Measurements from ENCODE around the gene JDP2.
A peak's percentile ranks its signal among the peaks of the same experiment; 100 is the strongest.

JDP2 gene

DNA sequence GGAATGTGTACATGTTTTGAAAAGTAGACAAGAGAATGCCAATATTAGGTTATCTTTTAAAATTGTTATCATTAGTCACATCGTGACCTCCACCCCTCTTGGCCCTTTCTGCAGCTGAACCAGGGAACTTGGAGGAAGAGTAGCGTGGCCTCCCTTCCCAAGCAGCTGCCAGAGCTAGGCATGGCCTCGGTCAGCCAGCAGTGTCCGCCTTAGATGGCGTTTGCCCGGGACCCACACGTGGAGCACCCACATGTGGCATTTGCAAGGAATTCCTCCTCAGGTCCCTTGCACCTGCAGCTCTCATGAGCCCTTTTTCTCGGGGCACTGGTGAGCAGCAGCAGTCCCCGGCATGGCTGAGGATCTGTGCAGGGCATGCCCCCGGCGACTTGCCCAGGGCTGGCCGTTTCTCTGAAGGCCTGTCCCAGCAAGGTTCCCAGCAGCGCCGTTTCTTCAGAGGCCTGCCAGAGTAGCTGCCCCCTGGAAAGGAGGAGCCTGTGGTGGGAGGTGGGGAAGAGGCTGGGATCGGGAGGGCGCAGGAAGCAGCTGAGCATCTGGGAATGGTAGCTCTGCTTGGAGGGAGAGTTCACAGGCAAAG lies 10.8 kb downstream of the JDP2 start:
- DNase-seq = no peak

DNA sequence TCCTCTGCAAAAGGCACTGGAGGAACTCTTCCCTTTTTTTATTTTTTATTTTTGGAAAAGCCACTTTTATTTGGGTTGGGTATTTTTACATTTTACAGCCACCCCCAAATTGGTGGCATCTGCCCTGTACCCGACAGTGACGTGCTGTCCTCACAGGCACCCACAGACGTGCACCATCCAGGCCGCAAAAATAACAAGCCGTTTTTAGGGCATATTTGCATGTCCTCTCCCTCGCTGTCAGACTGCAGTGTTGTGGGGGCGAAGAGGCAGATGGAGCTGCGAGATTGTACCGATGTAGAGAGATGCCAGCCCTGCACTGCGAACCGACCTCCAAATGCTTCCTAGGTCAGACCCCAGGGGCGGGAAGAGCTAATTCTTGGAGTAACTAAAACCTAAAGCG lies 12.2 kb downstream of the JDP2 start:
- DNase-seq = no peak

DNA sequence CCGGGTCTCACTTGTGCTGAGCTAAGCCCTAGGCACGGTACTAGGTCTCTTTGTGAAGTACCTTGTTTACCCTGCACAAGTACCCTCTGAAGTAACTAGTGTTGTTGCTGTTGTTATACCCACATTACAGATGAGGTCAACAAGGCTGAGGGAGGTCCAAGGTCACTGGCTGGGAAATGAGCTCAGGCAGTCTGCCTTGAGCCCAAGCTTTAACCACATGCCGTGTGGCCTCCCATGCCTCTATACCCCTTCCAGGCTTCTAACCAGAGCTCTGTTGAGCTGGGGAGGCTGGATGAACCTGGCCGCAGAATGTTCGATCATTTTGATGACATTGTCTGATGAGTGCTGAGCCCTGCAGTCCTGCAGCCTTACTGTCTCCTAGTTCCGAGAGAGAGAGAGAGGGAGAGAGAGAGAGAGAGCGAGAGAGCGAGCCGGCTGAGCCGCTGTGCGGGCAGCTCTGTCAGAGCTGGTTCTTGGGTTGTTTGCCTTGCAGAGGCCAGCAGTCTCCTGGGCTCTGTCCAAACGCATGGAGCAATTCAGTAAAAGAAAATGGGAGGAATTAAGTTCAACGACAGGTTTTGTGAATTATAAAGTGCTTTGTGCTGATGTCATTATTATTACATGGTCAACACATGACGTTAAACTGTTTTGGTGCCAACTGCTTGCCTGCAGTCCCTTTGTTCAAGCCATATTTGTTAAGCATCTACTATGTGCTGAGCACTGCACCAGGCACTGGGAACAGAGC lies 13.1 kb downstream of the JDP2 start:
- no peak for DNase-seq

DNA sequence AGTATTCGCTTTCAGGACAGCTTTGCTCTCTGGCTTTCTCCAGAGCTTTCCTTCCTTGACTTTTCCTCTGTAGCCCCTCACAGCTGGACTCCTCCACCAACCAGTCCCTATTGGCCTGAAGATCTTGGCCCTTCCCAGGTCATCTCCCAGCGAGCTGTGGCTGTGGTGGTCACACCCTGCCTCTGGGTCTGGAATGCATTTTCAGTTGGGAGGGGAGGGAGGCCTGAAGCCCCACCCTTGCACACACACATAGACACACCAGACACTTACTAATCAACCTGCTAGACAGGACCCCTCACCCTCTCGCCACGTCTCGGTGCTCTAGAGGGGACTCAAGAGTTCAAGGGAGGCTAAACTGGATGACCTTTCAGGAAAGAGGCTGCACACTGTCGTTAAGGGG lies 13.9 kb downstream of the JDP2 start:
- no peak for DNase-seq

DNA sequence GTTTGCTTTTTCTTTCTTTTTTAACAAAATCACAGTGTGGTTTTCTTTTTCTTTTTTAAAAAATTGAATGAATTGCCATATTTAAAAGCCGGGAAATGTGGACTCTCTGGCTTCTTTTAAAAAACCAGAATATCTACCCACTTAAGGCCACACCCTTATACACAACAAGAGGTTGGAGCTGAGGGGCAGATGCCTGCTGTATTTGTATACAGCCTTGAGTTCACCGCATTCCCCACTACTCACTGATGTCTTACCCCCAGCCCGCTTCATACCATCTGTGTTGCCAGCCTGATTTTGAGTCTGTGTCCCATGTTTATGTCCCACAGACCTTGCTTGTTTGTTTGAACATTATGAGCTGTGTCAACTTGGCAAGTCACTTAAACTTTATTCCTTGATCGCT lies 14.3 kb downstream of the JDP2 start:
- no peak for DNase-seq

DNA sequence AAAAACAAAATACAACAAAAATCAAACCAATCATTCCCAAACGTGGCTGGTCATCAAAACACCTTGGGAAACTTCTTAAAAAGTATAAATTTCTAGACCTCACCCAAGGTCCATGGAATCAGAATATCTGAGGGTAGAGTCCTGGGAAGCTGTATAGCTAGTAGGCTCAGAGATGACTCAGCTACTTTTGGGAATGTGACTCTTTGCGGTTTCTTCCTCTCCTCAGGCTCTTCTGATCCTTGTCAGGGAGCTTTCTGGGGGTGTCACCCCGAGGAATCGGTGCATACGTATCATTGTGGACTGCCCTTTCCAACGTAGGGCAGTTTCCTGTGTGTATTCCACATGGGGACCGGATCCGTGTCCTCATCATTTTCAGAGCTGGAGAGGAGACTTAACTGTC lies 14.8 kb downstream of the JDP2 start:
- DNase-seq = no peak

DNA sequence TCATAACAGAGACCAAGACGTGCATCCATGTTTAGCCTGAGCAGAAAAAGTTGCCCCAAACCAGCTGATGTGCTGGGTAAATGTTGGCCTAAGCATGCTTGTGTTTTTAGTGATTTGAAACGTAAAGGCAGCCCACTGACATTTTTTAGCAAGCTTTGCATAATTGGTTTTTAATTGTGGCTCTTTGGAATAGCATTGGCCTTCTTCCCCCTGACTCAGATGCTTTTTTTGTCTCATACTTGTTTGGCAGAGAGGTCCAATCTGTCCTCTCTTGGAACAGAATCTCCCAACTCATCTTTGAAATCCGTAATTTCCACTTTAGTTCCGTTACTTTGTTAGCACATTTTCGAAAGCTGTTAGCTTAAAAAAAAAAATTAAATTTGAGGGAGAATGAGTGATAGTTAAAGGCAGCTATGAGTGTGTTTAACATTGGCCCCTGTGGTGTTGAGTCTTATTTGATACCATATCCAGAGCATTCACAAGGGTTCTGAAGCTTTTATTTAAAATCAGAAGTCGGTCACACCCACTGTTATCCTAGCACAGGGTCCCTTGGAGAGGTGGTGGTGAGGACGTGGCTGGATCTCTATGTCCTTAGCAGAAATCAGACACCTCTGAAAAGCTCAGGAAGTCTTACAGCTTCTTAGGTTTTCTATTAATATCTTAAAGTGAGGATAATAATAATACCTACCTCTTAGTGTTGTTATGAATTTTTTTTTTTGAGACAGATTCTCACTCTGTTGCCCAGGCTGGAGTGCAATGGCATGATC lies 15.6 kb downstream of the JDP2 start:
- DNase-seq = no peak

DNA sequence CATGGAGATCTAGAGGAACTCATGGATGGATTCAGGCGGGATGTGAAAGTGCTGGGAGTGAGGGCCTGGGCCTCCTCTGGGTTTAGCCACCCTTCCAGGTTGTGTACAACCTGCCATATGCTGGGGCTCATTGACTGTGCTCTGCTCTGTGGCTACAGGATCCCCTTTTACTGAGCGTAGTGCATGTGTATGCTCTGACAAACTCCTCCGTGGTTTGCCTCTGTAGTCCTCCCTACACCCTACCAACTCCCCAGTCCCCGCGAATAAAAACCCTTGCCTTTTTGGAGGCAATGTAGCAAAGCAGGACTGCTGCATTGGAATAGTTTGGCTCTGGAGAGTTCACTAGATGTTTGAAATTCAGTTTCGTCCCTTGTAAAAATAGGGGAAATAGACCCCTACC lies 17.4 kb downstream of the JDP2 start:
- DNase-seq = no peak

DNA sequence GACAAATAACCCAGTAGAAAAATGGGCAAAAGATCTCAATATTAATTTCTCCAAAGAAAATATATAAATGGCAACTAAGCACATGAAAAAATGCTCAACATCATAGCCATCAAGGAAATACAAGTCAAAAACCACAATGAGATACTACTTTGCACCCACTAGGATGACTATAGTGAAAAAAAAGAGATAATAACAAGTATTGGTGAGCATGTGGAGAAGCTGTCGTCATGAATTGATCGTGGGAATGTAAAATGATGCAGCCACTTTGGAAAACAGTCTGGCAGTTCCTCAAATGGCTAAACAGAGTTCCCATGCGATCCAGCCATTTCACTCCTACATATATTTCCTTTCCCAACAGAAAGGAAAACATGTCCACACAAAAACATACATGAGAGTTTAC lies 18.1 kb downstream of the JDP2 start:
- no peak for DNase-seq

DNA sequence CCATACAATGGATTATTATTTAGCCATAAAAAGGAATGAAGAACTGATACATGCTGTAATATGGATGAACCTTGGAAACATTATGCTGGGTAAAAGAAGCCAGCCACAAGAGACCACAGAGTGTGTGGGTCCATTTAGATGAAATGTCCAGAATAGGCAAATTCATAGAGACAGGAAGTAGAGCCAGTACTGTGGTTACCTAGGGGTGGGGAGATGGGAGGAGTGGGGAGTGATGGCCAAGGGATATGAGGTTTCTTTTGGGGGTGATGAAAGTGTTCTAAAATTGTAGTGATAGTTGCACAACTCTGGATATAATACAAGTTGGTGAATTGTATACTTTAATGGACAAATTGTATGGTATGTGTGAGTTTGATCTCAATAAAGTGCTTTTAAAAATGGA lies 18.6 kb downstream of the JDP2 start:
- DNase-seq = no peak

DNA sequence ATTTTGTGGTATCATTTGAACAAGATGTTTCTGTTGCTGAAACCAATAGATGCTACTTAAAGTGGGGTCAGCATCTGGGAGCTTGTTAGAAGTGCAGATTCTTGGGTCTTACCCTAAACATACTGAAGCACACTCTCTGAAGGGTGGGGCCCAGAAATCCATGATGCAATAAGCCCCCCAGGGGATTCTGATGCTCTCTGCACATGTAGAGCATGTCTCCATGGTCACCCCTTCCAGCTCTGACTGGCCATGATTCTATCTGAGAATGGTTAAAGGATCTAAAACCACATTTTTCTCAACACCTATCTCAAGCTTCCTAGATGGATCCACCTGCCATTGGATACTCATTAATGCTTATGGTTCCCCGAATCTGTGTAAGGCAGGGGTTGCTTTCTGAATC lies 20.4 kb downstream of the JDP2 start:
- DNase-seq = no peak

DNA sequence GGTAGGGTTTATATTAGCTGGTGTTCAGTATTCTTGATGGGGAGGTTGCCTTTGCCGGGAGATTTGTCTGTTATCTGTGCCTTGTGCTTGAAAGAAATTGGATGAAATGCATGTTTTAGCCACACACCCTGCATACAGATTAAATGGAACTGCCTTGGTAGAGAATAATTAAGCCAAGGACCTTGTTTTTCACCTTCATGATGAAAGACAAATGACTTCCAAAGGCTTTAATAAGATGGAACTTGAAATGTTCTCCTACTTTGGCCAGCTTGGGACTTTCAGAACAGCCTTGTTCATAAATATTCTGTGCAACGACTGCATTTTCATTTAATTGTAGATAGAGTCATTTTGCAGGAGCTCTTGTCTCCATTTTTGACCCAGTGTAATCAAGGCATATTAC lies 21.2 kb downstream of the JDP2 start:
- no peak for DNase-seq

DNA sequence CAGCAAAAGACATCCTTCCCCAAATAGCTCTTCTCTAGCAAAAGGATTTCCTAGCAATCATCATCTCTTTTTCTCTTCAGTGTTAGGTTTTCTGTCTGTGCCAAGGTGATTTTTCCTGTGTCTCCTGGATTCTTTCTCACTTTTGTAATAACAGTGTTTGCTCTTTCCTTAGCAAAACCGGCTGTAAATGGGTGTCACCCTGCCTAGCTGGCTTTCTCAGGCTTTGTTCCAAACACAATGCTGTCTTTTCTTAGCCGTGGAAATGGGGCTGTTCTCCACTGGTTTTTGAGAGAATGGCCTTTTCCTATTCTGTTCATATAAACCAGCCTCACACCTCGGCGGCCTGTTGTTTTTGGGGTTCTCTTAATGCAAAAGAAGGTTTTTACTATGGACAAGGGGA lies 21.9 kb downstream of the JDP2 start:
- DNase-seq = no peak

DNA sequence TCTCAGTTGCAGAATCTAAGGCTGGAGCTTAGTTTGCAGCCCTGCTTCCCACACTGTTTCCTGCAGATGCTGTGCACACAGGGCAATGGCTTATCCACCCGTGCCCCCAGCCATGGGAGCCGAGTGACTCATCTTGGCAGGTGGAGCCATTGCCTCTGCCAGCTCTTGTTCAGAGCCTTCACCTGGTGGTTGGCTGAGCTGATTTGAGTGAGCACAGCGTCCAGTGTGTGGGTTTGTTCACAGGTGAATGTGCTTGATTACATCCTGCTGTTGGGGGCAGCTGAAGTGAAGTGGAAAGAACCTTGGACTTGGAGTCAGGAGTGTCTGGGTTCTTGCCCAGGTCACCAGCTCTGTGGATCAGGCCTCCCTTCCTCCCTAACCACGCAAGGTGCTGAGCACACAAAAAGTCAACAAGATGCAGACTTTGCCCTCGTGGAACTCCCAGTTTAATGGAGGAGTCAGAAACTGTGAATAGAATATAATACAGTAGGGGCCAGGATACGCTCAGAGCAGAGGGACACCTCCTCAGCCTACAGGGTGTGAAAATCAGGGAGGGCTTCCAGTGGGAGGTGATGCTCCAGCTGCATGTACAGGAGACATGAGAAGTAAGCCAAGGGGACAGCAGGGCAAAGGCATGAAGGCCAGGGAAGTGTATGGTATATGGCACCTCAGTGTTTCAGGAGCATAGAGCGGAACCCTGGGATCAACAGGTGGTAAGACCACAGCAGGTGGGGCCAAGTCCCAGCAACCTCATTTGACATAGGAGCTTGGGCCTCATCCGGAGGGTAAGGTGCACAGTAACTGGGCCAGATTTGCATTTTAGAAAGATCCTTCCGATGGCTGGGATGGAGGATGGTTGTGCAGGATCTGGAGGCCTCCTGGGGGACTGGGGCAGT lies 22.8 kb downstream of the JDP2 start:
- DNase-seq = no peak

DNA sequence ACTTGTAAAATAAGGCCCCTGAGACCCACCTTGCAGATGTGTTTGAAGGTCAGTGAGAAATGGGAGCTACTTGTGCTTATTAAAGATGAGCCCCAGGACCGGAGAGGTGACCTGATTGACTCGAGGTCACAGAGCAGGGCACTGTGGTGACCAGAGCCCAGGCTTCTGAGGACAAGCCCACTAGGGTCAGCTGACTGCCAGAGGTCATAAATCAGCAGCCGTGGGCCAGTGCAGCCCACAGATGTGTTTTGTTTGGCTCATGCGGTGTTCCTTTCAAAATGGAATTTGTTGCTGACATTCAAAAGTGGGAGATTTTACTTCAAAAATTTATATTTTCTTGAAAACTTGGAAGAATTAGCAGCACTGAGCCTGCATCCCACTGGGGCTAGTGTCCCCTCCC lies 24.5 kb downstream of the JDP2 start:
- DNase-seq = peak; percentile 13

DNA sequence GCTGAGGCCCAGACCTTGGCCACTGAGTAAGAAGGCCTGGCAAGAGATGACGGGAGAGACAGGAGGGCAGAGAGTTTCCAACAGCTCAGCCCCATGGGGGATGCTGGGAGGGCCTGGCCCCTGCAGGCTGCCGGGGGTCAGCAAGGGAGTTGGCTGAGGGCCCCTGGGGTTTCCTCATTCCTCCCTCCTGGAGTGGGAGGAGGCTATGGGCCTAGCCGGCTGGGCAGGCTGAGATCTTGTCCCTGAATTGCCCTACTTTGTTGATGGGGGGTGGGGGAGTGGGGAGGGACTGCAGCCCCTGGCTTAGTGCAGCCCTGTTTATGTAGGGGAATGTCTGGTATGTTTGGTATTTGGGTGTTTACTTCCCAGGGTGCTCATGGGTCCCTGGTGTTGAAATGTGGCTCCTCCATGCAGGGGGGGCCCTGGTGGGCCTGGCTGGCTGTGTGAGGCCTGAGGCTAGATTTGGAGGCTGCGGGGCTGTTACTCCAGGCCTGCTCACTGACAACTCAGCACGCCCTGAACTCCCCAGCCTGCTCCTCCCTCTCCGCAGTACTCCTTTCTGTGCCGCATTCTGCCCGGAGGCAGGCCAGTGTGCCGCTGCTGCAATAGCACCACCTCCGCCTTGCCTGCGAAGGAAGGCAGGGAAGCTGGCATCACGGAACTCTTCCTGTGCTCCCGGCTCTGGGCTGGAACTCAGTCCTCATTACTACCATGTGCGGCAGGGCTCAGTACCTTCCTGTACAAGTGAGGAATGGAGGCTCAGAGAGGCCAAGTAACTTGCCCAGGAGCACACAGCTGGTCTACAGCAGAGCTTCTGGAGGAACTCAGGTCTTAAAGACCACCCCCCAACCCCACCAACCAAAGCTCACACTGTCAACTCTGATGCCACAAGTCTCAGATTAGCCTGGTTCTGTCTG lies 25.3 kb downstream of the JDP2 start:
- DNase-seq = peak; percentile 54

DNA sequence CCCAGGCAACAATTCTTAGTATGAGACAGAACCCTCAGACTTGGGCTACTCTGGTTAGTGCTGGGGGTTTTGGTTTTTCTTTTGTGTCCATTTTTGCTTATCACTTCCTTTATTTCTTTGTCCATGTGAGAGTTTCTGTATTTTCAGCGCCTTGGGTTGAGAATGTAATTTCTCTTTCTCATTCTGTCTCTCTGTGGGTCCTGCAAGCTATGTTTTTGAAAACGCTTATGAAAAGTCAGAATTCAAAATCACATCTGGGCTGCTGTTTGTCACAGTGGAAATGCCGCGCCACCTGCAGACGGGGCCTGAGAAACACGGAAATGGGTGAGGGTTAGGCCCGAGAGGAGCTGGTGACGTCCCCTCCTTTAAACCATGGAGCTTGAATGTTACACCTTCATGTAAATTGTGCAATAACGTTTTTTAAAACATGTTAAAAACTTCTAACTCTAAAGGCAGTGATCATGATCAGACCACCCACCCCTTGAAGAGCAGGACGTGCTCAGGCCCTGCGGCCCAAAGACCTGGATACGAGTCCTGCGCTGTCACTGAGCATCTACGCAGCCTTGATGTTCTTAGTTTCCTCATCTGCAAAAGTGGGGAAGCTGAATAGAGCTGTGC lies 26.1 kb downstream of the JDP2 start:
- DNase-seq = no peak

DNA sequence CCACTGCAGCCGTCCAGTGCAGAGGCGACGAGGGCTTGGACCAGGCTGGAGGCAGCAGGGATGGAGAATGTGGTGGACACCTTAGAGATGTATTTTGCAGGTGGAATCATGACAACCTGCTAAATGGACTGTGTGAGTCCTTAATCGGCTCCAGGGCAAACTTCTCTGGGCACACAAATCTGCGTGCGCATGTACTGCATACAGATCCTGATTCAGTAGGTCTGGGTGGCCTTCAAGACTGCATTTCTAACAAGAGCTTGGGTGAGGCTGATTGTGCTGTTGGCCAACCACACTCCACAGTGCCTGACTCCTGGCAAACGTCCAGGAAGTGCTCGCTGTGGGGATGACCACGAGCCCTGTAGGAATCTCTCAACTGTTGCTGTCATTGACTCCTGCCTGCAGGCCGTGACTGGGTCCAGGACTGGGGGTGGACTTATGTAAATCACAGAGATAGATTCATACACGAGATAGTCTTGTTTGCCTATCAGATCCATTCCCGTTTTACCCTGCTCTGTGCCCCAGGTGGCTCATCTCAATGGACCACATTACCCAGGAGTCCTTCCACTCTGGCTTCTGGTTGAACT lies 27.2 kb downstream of the JDP2 start:
- peak; percentile 34 for DNase-seq

DNA sequence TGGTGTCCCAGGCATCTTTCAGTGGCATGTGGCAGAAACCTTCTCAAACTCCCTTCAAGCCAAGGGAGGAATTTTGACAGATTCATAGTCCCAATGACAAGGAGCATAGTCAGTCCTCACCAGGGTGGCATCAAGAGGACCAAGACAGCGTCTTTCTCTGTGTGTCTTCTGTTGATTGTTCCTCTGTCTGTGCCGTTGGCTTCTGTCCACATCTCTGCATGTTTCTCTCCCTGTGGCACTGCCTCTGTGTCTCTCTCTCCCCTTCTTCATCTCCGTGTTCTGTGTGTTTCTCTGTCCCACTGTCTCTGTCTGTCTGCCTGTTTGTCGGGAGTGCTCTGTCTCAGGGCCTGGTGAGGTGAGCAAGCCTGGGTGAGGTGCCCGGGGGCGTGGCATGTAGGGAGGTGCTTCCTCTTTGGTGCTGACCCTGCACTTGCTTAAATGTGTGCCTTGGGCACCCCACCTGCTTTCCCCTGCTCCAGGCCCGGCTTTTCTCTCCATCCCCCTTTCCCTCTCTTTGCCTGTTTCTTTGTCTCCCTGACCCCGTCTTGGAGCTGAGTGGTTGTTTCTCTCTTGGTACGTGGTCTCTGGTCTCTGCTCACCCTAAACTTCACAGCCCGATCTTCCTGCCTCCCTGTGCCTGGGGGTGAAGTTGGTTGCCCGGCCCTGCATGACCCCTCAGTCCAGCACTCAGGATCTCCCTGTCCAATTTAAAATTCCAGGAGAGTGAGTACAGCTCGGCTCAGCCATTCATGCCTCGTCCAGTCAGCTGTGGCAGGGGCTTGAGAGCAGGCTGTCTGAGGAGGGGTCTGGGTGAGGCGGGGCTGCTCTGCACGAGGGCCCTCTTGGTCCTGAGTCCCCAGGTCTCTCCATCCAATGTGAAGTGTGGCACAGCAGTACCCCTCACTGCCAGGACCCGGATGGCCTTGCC lies 28.5 kb downstream of the JDP2 start:
- DNase-seq = no peak

DNA sequence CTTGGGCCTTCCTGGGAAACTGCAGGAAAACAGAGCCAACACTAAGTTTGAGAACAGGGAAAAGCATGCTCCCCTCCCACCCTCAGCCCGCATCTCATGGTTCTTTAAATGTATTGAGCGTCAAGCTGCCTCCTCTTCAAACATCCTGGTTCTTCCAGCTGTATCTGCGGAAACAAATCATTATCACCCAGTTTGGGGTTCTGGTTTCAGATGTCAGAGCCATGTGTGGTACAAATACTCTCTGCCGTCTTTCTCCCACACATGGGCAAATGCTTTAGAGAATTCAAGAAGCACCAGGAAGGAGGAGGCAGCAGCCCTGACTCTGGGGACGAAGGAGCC lies 29.1 kb downstream of the JDP2 start:
- DNase-seq = no peak
